BJ (cell line): Measurements from ENCODE around the gene GREM1. TPM values are rescaled to one million over a fixed set of nuclear protein-coding genes. Genes with fewer than 3 reads are reported as not detected.

Source experiments
- CTCF ChIA-PET: fragments of 350-600 bp; formaldehyde crosslinking; extraction: SDS; loops from one replicate; lab custom pipeline; 2021; ENCODE audit warnings: antibody characterized with exemption, inconsistent platforms; lab: Yijun Ruan, JAX
- POLR2A ChIA-PET: fragments of 300-600 bp; sonication (Branson Sonifier 250); formaldehyde crosslinking; extraction: SDS; loops from one replicate; lab custom pipeline; 2021; ENCODE audit warnings: antibody characterized with exemption; lab: Charles Lee
- DNase-seq: peaks from one replicate; pipeline ENCODE4 v3.0.0-alpha.2; 2011; ENCODE audit warnings: low read depth
- H3K27me3 ChIP-seq: 2 replicates; pipeline ENCODE4 v1.6.0; 2011; ENCODE audit warnings: low read length; ENCODE audit not compliant: control insufficient read depth, insufficient read depth
- H3K36me3 ChIP-seq: 2 replicates; pipeline ENCODE4 v1.5.1; 2011; ENCODE audit warnings: low read length; ENCODE audit not compliant: control insufficient read depth, insufficient read depth
- H3K4me3 ChIP-seq: 2 replicates; pipeline ENCODE4 v1.5.1; 2011; ENCODE audit warnings: low read depth, mild to moderate bottlenecking, control low read depth, low read length
- polyA plus RNA-seq: library from polyadenylated mRNA; depleted of rRNA; stranded (reverse); fragments of >200 nt; gene quantifications from 2 replicates; pipeline ENCODE4 v1.2.3, GENCODE V29; 2011
- TF ChIP-seq, protein P1 (sequence below): IDR thresholded peaks from 2 replicates; pipeline ENCODE4 v1.5.1; 2011; ENCODE audit warnings: low read depth, mild to moderate bottlenecking, control low read depth, inconsistent platforms, low read length, moderate library complexity; ENCODE audit not compliant: insufficient read depth

GREM1 gene
- polyA plus RNA-seq, 1 experiment = 2,694 TPM

DNA sequence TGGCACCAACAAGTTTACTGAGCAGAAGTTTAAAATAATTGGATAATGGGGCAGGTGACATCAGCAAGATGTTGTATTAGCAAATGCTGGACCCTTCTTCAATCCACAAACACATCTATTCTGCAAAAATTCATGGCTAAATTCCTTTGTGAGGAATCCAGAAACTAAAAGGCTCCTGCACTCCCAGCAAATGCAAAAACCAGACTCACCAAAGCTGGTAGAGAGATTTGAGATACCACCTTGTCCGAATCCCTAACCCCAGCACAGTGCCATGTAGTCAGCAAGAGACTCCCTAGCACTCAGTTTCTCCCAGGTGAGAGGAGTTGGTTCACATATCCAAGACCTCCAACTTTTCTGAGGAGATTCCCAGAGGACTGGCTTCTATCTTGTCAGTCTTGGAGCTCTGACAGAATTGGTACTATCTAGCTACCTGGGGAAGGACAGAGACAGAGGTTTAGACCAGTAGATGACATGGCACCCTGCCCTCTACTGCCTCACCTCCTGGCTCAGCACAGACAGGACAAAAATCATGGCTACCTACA is 21.8 kb downstream of the GREM1 start:
- Histone ChIP-seq H3K27me3 (no peaks in the 10 kb centered on the region), H3K36me3 (peaks cover 8% of the 10 kb centered on the region), H3K4me3 (no peak overlapping the region)
- TF ChIP-seq, protein P1, sequence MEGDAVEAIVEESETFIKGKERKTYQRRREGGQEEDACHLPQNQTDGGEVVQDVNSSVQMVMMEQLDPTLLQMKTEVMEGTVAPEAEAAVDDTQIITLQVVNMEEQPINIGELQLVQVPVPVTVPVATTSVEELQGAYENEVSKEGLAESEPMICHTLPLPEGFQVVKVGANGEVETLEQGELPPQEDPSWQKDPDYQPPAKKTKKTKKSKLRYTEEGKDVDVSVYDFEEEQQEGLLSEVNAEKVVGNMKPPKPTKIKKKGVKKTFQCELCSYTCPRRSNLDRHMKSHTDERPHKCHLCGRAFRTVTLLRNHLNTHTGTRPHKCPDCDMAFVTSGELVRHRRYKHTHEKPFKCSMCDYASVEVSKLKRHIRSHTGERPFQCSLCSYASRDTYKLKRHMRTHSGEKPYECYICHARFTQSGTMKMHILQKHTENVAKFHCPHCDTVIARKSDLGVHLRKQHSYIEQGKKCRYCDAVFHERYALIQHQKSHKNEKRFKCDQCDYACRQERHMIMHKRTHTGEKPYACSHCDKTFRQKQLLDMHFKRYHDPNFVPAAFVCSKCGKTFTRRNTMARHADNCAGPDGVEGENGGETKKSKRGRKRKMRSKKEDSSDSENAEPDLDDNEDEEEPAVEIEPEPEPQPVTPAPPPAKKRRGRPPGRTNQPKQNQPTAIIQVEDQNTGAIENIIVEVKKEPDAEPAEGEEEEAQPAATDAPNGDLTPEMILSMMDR = no peak
- POLR2A ChIA-PET = no interaction called here
- no peak for DNase-seq
- CTCF ChIA-PET = interaction anchor here (0.6 to 1.1 kb wide), 3 partner anchors 77 to 255 kb away, joined by 3 to 4 read pairs (median 3); no protein-coding TSS in a partner anchor

DNA sequence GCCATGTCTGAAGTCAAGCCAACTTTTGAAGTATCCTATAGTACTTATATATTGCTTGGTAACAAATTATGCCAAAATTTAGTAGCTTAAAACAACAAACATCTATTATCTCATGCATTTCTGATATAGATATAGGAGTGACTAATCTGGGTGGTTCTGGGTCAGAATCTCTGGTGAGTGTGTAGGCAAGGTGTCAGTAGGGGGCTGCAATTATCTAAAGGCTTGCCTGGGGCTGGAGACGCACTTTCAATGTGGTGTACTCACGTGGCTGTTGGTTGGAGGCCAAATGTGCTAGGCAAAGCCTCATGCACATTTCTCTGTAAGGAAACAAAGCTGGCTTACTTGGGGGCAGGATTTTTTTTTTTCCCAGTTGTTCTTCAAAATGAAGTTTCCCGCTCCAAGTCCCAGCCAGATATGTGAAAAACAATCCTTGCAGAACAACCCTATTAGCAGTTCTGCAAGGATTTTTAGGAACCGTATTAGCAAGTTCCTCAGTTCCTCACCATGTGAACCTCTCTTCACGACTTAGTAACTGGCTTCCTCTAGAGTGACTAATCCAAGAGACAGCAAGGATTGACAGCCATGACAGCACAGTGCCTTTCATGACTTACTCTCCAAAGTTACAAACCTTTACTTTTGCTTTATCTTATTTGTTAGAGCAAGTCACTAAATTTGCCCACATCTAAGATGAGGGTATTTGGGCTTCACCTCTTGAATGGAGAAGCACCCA is 25.8 kb downstream of the GREM1 start:
- CTCF ChIA-PET = no interaction called here
- Histone ChIP-seq H3K27me3 (no peaks in the 10 kb centered on the region), H3K36me3 (no peaks in the 10 kb centered on the region), H3K4me3 (no peak overlapping the region)
- TF ChIP-seq, protein P1 = no peak
- no peak for DNase-seq
- POLR2A ChIA-PET = no interaction called here

DNA sequence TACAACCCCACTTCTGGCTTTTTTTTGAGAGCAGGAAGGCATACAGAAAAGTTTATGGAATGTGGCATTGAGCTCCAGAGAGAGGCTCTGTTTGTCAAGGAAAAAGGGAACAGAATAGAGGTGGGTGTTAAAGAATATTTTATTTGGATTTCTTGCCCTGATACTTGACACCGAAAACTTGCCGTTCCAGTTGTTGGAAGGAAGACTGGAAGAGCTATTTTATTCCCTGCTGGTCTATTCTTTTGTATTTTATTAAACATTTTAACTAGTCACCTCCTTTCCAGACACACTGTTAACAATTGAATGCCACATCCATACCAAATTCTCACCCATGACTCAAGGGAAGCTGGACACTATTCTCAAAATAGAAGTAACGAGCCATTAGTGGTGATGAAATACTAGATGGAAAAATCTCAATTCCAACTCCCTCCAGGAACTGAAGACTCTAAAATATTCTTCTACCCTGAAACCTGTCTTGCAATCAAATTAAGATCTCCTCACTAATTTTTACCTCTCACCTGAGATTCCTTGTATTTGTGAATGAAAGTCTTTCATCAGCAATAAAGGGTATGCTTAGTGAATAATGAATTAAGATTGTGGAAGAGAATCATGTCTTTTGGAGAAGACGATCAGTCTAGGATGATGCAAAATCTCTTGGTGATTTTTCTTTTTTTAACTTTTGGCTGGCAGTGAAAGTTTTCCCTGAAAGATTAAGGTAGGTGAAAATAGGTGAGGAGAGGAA is 28.5 kb downstream of the GREM1 start:
- CTCF ChIA-PET = no interaction called here
- POLR2A ChIA-PET = interaction anchor here (0.5 kb wide), 1 partner anchor 36 kb away, joined by 3 read pairs; no protein-coding TSS in a partner anchor
- DNase-seq = no peak
- no peak overlapping the region for H3K4me3 ChIP-seq
- H3K27me3 ChIP-seq = no peaks in the 10 kb centered on the region
- H3K36me3 ChIP-seq = no peaks in the 10 kb centered on the region
- TF ChIP-seq, protein P1 = no peak

DNA sequence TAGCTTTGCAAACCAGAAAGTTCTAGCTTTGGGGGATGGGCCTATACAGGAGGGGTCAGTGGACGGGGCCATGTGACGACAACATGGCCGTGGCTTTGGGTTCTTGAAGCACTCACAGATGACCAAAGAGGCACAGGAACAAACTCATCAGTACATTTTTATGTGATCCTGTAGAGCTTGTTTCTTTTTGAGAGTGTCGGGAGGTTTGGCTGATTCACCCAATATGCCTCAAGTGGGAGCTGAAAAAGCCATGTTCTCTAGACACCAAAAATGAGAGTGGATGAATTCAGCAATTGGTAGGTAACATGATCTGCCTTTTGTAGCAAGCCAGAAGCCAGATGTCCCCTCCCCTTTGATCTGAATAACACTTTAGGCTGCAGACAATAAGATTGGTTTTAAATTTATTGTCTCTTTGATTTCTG is 30.1 kb downstream of the GREM1 start:
- ChIA-PET POLR2A (interaction anchor here (0.6 kb wide), 2 partner anchors 12 to 44 kb away, joined by 8 to 10 read pairs; no protein-coding TSS in a partner anchor), CTCF (interaction anchor here (0.8 to 1.2 kb wide), 5 partner anchors 14 to 88 kb away, joined by 3 read pairs; no protein-coding TSS in a partner anchor)
- peak; percentile 26 for DNase-seq
- Histone ChIP-seq H3K4me3 (no peak overlapping the region), H3K27me3 (no peaks in the 10 kb centered on the region), H3K36me3 (no peaks in the 10 kb centered on the region)
- TF ChIP-seq, protein P1 = no peak

DNA sequence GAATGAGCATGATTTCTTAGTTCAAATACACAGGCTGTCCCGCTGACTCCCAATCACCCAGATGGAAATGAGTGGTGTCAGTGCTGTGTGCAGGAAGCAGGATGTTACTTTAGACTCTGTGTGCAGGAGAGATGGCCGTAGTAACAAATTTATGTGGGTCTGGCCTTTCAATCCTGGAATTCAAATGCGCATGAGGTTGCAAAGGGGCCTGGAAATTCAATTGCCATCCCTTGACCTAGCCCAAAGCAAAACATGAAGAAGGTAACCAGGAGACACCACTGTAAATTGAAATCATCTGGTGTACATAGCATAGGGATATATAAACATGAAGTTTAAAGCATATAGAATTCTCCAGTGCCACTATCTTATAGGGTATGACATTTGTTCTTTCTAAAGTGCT is 33.2 kb downstream of the GREM1 start:
- Histone ChIP-seq H3K4me3 (no peak overlapping the region), H3K36me3 (no peaks in the 10 kb centered on the region), H3K27me3 (no peaks in the 10 kb centered on the region)
- CTCF ChIA-PET = no interaction called here
- no peak for DNase-seq
- POLR2A ChIA-PET = no interaction called here
- TF ChIP-seq, protein P1 = no peak
